B cell (primary cell): ENCODE data around the gene SMARCE1. TPM values are rescaled to one million over a fixed set of nuclear protein-coding genes. Genes with fewer than 3 reads are reported as not detected.

Experiments used
- ATAC-seq: fragments of 200-7000 bp; cut with Tn5 transposase; one replicate; pipeline ENCODE4 v1.10.0; 2021; ENCODE audit warnings: low read depth, mild to moderate bottlenecking, moderate number of reproducible peaks, moderate library complexity
- CTCF ChIA-PET: fragments of 350-600 bp; sonication (Branson Sonifier 250); formaldehyde crosslinking; loops from one replicate; lab custom pipeline; 2021; ENCODE audit warnings: antibody characterized with exemption, inconsistent platforms; lab: Charles Lee
- POLR2A ChIA-PET: fragments of 350-600 bp; sonication (Branson Sonifier 250); formaldehyde crosslinking; loops from one replicate; lab custom pipeline; 2021; ENCODE audit warnings: antibody characterized with exemption; lab: Charles Lee
- DNase-seq: peaks from one replicate; pipeline ENCODE4 v3.0.0; 2013
- H2AFZ ChIP-seq: 2 replicates; pipeline ENCODE4 v1.6.1; 2012; ENCODE audit warnings: mild to moderate bottlenecking, low read depth, low read length; ENCODE audit not compliant: insufficient read depth, poor library complexity, severe bottlenecking
- H3K27ac ChIP-seq, 2 donors: 1 replicate in 1 of 2; 2 replicates in 1 of 2; pipeline ENCODE4 v1.5.1; 2012 to 2013; ENCODE audit warnings: low read length in 2 of 2, mild to moderate bottlenecking in 2 of 2, moderate library complexity in 1 of 2
- H3K27me3 ChIP-seq, 4 experiments: fragments of 200-600 bp in 1 of 4; sonication (generic) in 1 of 4; replicated peaks in 1 of 4; 1 replicate in 2 of 4; 2 replicates in 2 of 4; pipeline versions ENCODE4 v1.6.1 to v1.7.0; 2013 to 2016; ENCODE audit warnings: low read length in 3 of 4, mild to moderate bottlenecking in 2 of 4, mixed read lengths in 1 of 4, moderate library complexity in 1 of 4; ENCODE audit not compliant: insufficient read depth in 4 of 4, control insufficient read depth in 3 of 4; ENCODE audit errors: control extremely low read depth in 1 of 4
- H3K36me3 ChIP-seq, 2 experiments: replicated peaks in 1 of 2; 1 replicate in 1 of 2; 2 replicates in 1 of 2; pipeline versions ENCODE4 v1.6.1 to v1.7.1; 2013; ENCODE audit warnings: low read length in 1 of 2; ENCODE audit not compliant: insufficient read depth in 2 of 2, control insufficient read depth in 1 of 2; ENCODE audit errors: control extremely low read depth in 1 of 2, extremely low read depth in 1 of 2
- H3K4me1 ChIP-seq, 2 donors: fragments of 200-600 bp in 1 of 2; sonication (generic) in 1 of 2; 1 replicate in 1 of 2; 2 replicates in 1 of 2; pipeline versions ENCODE4 v1.5.1 to v1.6.1; 2013 to 2017; ENCODE audit warnings: low read length in 2 of 2; ENCODE audit not compliant: control insufficient read depth in 2 of 2, insufficient read depth in 2 of 2
- H3K4me2 ChIP-seq: replicated peaks from 2 replicates; pipeline ENCODE3; 2012; ENCODE audit warnings: mild to moderate bottlenecking, low read depth, low read length; ENCODE audit not compliant: poor library complexity, severe bottlenecking
- H3K4me3 ChIP-seq, 5 experiments: fragments of 200-600 bp in 1 of 5; sonication (generic) in 1 of 5; 1 replicate in 3 of 5; 2 replicates in 2 of 5; pipeline versions ENCODE4 v1.5.1 to v1.7.0; 2011 to 2016; ENCODE audit warnings: low read length in 4 of 5, mild to moderate bottlenecking in 4 of 5, low read depth in 2 of 5, control low read depth in 1 of 5, moderate library complexity in 1 of 5; ENCODE audit not compliant: insufficient read depth in 1 of 5; ENCODE audit errors: control extremely low read depth in 1 of 5, extremely low read depth in 1 of 5
- H3K79me2 ChIP-seq: fragments of 200-600 bp; sonication (generic); one replicate; pipeline ENCODE4 v1.6.0; 2016; ENCODE audit warnings: low read length; ENCODE audit not compliant: control insufficient read depth, insufficient read depth
- H3K9ac ChIP-seq: fragments of 200-600 bp; sonication (generic); 2 replicates; pipeline ENCODE4 v1.6.1; 2017; ENCODE audit warnings: mild to moderate bottlenecking, low read length, moderate library complexity
- H3K9me3 ChIP-seq, 3 donors: one replicate each; pipeline versions ENCODE4 v1.6.1 to v1.7.1; 2013; ENCODE audit warnings: low read length in 2 of 3; ENCODE audit not compliant: control insufficient read depth in 2 of 3, insufficient read depth in 1 of 3; ENCODE audit errors: control extremely low read depth in 1 of 3
- H4K20me1 ChIP-seq: 2 replicates; pipeline ENCODE4 v1.6.0; 2012; ENCODE audit warnings: mild to moderate bottlenecking, low read length; ENCODE audit not compliant: insufficient read depth, control insufficient read depth, poor library complexity, severe bottlenecking
- H3K27ac Mint-ChIP-seq: one replicate; pipeline ENCODE4 v1.8.0; 2021; ENCODE audit warnings: mixed read lengths
- H3K27me3 Mint-ChIP-seq: one replicate; pipeline ENCODE4 v1.8.0; 2021; ENCODE audit warnings: mixed read lengths
- H3K4me1 Mint-ChIP-seq: one replicate; pipeline ENCODE4 v1.8.0; 2021; ENCODE audit warnings: mixed read lengths
- H3K4me3 Mint-ChIP-seq: one replicate; pipeline ENCODE4 v1.8.0; 2021; ENCODE audit warnings: mixed read lengths
- H3K9me3 Mint-ChIP-seq: one replicate; pipeline ENCODE4 v1.8.0; 2022; ENCODE audit warnings: mixed read lengths; ENCODE audit not compliant: insufficient read depth
- CTCF ChIP-seq: fragments of 200-600 bp; IDR thresholded peaks from one replicate; pipeline ENCODE4 v1.8.0; 2022; ENCODE audit warnings: antibody characterized with exemption, mild to moderate bottlenecking
- EZH2 ChIP-seq: IDR thresholded peaks from 2 replicates; pipeline ENCODE4 v1.6.1; 2012; ENCODE audit warnings: borderline replicate concordance, low read depth, mild to moderate bottlenecking, moderate library complexity, low read length; ENCODE audit not compliant: insufficient read depth, poor library complexity, severe bottlenecking
- WGBS: methylation state at CpG from one replicate; pipeline ENCODE4 v1.1.5; 2013; ENCODE audit warnings: missing lambda C conversion rate; ENCODE audit not compliant: insufficient coverage; 5-methylcytosine and 5-hydroxymethylcytosine counted together
- intact Hi-C: fragments of 100-400 bp; cut with micrococcal nuclease; formaldehyde crosslinking; loops from one replicate; pipeline ENCODE4 v1.10.0; 2022
- polyA plus RNA-seq: library from polyadenylated mRNA; depleted of rRNA; stranded (reverse); fragments of >200 nt; gene quantifications from 2 replicates; pipeline ENCODE4 v1.2.3, GENCODE V29; 2012
- total RNA-seq, 2 donors: library from RNA; stranded (reverse); fragments of 120-200 nt in 1 of 2; gene quantifications; 1 replicate in 1 of 2; 2 replicates in 1 of 2; pipeline versions ENCODE4 v1.2.3 to v1.2.4, GENCODE V29; 2013 to 2022

Gene SMARCE1
- total and polyA plus RNA-seq, 2 donors (not counting 1 experiment from before 2014, with no cell fraction given), result 19.9 to 128 TPM

- peak overlapping the region; percentile 59 for H3K4me2 ChIP-seq
- no peaks in the 10 kb centered on the region for H3K27me3 ChIP-seq
Measured at GRCh38 chr17:40598619-40599467, 48.8 kb downstream of the SMARCE1 start.

More at GRCh38 chr17:40598619-40599467, 48.8 kb downstream of the SMARCE1 start:
- Histone ChIP-seq H3K9ac (peak overlapping the region; percentile 10), H3K79me2 (no peaks in the 10 kb centered on the region), H3K4me1 (peaks cover 72 to 76% of the 10 kb centered on the region in 2 donors), H3K4me3 (peak overlapping the region in 3 of 5 experiments; percentile 12 to 37 (median 27)), H3K36me3 (no peaks in the 10 kb centered on the region), H3K9me3 (peaks cover 0 to 2% (median 0%) of the 10 kb centered on the region in 3 donors), H3K27ac (peak overlapping the region; percentile 92 to 96), H2AFZ (peak overlapping the region; percentile 48), H4K20me1 (no peaks in the 10 kb centered on the region)
- peak overlapping the region; percentile 87 for H3K27ac Mint-ChIP-seq
- intact Hi-C loops, result no loop called here
- peaks cover 85% of the 10 kb centered on the region for H3K4me1 Mint-ChIP-seq
- TF ChIP-seq EZH2 (no peak), CTCF (no peak)
- peak; percentile 97 for DNase-seq
- H3K27me3 Mint-ChIP-seq, result no peaks in the 10 kb centered on the region
- POLR2A ChIA-PET, result interaction anchor here (1.0 to 2.8 kb wide), 7 partner anchors 9 to 276 kb away, joined by 3 to 26 read pairs (median 4); partner anchors contain the start of gene CCR7
- H3K4me3 Mint-ChIP-seq, result peak overlapping the region; percentile 52
- ATAC-seq, result peak; percentile 83
- CTCF ChIA-PET, result interaction anchor here (0.5 to 4.3 kb wide), 6 partner anchors 16 to 73 kb away, joined by 3 to 53 read pairs (median 7); no protein-coding TSS in a partner anchor
- H3K9me3 Mint-ChIP-seq, result peaks cover 3% of the 10 kb centered on the region
- WGBS, result 31% methylated on average over 7 of the region's 20 CpGs
